Motor neuron (in vitro differentiated cells): Measurements from ENCODE around the gene LRP5. TPM values are rescaled to one million over a fixed set of nuclear protein-coding genes. Genes with fewer than 3 reads are reported as not detected.

Source experiments
- ATAC-seq, 8 experiments: fragments of 200-7000 bp; cut with Tn5 transposase; replicated peaks in 6 of 8; 2 replicates each; pipeline ENCODE4 v1.8.0; 2021; ENCODE audit warnings: mild to moderate bottlenecking in 8 of 8, moderate library complexity in 8 of 8
- H3K27ac ChIP-seq, 2 donors: fragments of 250-450 bp; sonication (Bioruptor Pico); 2 replicates each; pipeline ENCODE4 v1.9.0; 2021; ENCODE audit warnings: antibody characterized with exemption in 2 of 2, mild to moderate bottlenecking in 2 of 2, moderate library complexity in 1 of 2
- H3K4me1 ChIP-seq, 2 donors: fragments of 250-450 bp; sonication (Bioruptor Pico); replicated peaks in 1 of 2; 2 replicates each; pipeline ENCODE4 v1.6.1; 2021; ENCODE audit warnings: antibody characterized with exemption in 2 of 2, mild to moderate bottlenecking in 2 of 2, moderate library complexity in 1 of 2
- H3K4me3 ChIP-seq, 5 donors: fragments of 250-450 bp; sonication (Bioruptor Pico); 2 replicates each; pipeline ENCODE4 v1.9.0; 2021; ENCODE audit warnings: antibody characterized with exemption in 5 of 5, mild to moderate bottlenecking in 5 of 5, moderate library complexity in 4 of 5
- WGBS, 10 experiments: fragments of 450-650 bp; shearing (Covaris generic); methylation state at CpG; one replicate each; pipeline ENCODE4 v1.0.0; 2022; 5-methylcytosine and 5-hydroxymethylcytosine counted together
- in situ Hi-C, 9 experiments: fragments of 400-800 bp; cut with MboI; loops; one replicate each; pipeline ENCODE4 v1.15.0; 2021; ENCODE audit warnings: low sequenced_read_pairs in 9 of 9, low pct_unique_long_range_greater_than_20kb in 2 of 9; ENCODE audit not compliant: unreplicated experiment in 9 of 9
- total RNA-seq, 8 experiments: library from RNA; unstranded; fragments of 300-600 nt; gene quantifications; 2 replicates each; pipeline versions ENCODE4 v1.2.3 to v1.2.4, GENCODE V29; 2022

Gene LRP5
- total RNA-seq, 8 experiments from 2014 or later, result 4.8 to 49.4 (median 14.0) TPM

- H3K4me1 ChIP-seq, result peaks cover 57 to 64% of the 10 kb centered on the region in 2 donors
- 85 to 100% (median 90%) methylated on average over 1 to 5 of the region's 7 CpGs; no CpG with 5 or more reads in 3 of the 10 experiments for WGBS, 10 experiments
- H3K4me3 ChIP-seq, result no peak overlapping the region
- in situ Hi-C loops, result no loop called here
- H3K27ac ChIP-seq, result no peak overlapping the region
- ATAC-seq, result peak in 3 of 8 experiments; percentile 3 to 11 (median 4)
Observed at GRCh38 chr11:68329536-68329935, 17.1 kb downstream of the LRP5 start.

GRCh38 chr11:68329978-68330699, 17.7 kb downstream of the LRP5 start:
- in situ Hi-C loops, result no loop called here
- Histone ChIP-seq H3K4me1 (peaks cover 53 to 58% of the 10 kb centered on the region in 2 donors), H3K27ac (no peak overlapping the region), H3K4me3 (no peak overlapping the region)
- WGBS, 10 experiments, result 47 to 83% (median 73%) methylated on average over 1 to 7 of the region's 13 CpGs; no CpG with 5 or more reads in 3 of the 10 experiments
- peak; percentile 34 to 75 (median 61) for ATAC-seq

GRCh38 chr11:68330700-68331337, 18.4 kb downstream of the LRP5 start:
- peaks cover 46 to 52% of the 10 kb centered on the region in 2 donors for H3K4me1 ChIP-seq
- ATAC-seq, result peak in 3 of 8 experiments; percentile 69 to 83 (median 78)
- WGBS, 10 experiments, result 40 to 100% (median 80%) methylated on average over 1 to 8 of the region's 16 CpGs; no CpG with 5 or more reads in 2 of the 10 experiments
- in situ Hi-C loops, result no loop called here
- no peak overlapping the region for H3K4me3 ChIP-seq
- no peak overlapping the region for H3K27ac ChIP-seq

GRCh38 chr11:68331338-68331947, 19.1 kb downstream of the LRP5 start:
- no peak overlapping the region for H3K4me3 ChIP-seq
- in situ Hi-C loops, result no loop called here
- WGBS, 10 experiments, result 48 to 95% (median 80%) methylated on average over 1 to 4 of the region's 14 CpGs; no CpG with 5 or more reads in 6 of the 10 experiments
- H3K27ac ChIP-seq, result no peak overlapping the region
- H3K4me1 ChIP-seq, result peaks cover 40 to 45% of the 10 kb centered on the region in 2 donors
- peak in 2 of 8 experiments; percentile 9 to 43 for ATAC-seq

- no peak for ATAC-seq
- peaks cover 40 to 45% of the 10 kb centered on the region in 2 donors for H3K4me1 ChIP-seq
- no peak overlapping the region for H3K27ac ChIP-seq
- H3K4me3 ChIP-seq, result no peak overlapping the region
- 60 to 100% (median 85%) methylated on average over 1 to 3 of the region's 9 CpGs; no CpG with 5 or more reads in 6 of the 10 experiments for WGBS, 10 experiments
- in situ Hi-C loops, result no loop called here
Observed at GRCh38 chr11:68332186-68332585, 19.8 kb downstream of the LRP5 start.

- H3K4me3 ChIP-seq, result no peak overlapping the region
- in situ Hi-C loops, result no loop called here
- 25 to 100% (median 88%) methylated on average over 1 to 2 of the region's 4 CpGs; no CpG with 5 or more reads in 4 of the 10 experiments for WGBS, 10 experiments
- H3K4me1 ChIP-seq, result peaks cover 32 to 37% of the 10 kb centered on the region in 2 donors
- no peak for ATAC-seq
- H3K27ac ChIP-seq, result no peak overlapping the region
Observed at GRCh38 chr11:68333173-68333572, 20.8 kb downstream of the LRP5 start.

- no peak overlapping the region for H3K4me3 ChIP-seq
- ATAC-seq, result no peak
- 47 to 100% (median 90%) methylated on average over 2 to 4 of the region's 4 CpGs; no CpG with 5 or more reads in 1 of the 10 experiments for WGBS, 10 experiments
- in situ Hi-C loops, result no loop called here
- H3K4me1 ChIP-seq, result peaks cover 21 to 25% of the 10 kb centered on the region in 2 donors
- no peak overlapping the region for H3K27ac ChIP-seq
Observed at GRCh38 chr11:68334923-68335322, 22.5 kb downstream of the LRP5 start.

- in situ Hi-C loops, result no loop called here
- 20 to 100% (median 91%) methylated on average over 1 to 8 of the region's 8 CpGs; no CpG with 5 or more reads in 1 of the 10 experiments for WGBS, 10 experiments
- peaks cover 15 to 17% of the 10 kb centered on the region in 2 donors for H3K4me1 ChIP-seq
- ATAC-seq, result no peak
- no peak overlapping the region for H3K4me3 ChIP-seq
- H3K27ac ChIP-seq, result no peak overlapping the region
Observed at GRCh38 chr11:68335683-68336082, 23.3 kb downstream of the LRP5 start.

- in situ Hi-C loops, result no loop called here
- peaks cover 8 to 16% of the 10 kb centered on the region in 2 donors for H3K4me1 ChIP-seq
- H3K4me3 ChIP-seq, result no peak overlapping the region
- no peak for ATAC-seq
- no peak overlapping the region for H3K27ac ChIP-seq
- 60 to 90% (median 79%) methylated on average over 3 to 8 of the region's 9 CpGs; no CpG with 5 or more reads in 3 of the 10 experiments for WGBS, 10 experiments
Observed at GRCh38 chr11:68336716-68337115, 24.3 kb downstream of the LRP5 start.

- Histone ChIP-seq H3K4me1 (peaks cover 1 to 11% of the 10 kb centered on the region in 2 donors), H3K4me3 (no peak overlapping the region), H3K27ac (no peak overlapping the region)
- ATAC-seq, result no peak
- in situ Hi-C loops, result no loop called here
- 80 to 100% (median 94%) methylated on average over 1 to 3 of the region's 4 CpGs; no CpG with 5 or more reads in 4 of the 10 experiments for WGBS, 10 experiments
Observed at GRCh38 chr11:68337399-68337835, 25.0 kb downstream of the LRP5 start.

- H3K4me1 ChIP-seq, result peaks cover 0 to 11% of the 10 kb centered on the region in 2 donors
- 8 to 100% (median 71%) methylated on average over 1 to 7 of the region's 11 CpGs for WGBS, 10 experiments
- ATAC-seq, result peak in 7 of 8 experiments; percentile 30 to 93 (median 53)
Observed at GRCh38 chr11:68338051-68338780, 25.8 kb downstream of the LRP5 start.

GRCh38 chr11:68340003-68340767, 27.8 kb downstream of the LRP5 start:
- no peak overlapping the region for H3K4me3 ChIP-seq
- 82 to 96% (median 92%) methylated on average over 2 to 9 of the region's 16 CpGs; no CpG with 5 or more reads in 1 of the 10 experiments for WGBS, 10 experiments
- no peak for ATAC-seq
- in situ Hi-C loops, result no loop called here
- H3K4me1 ChIP-seq, result peaks cover 0 to 11% of the 10 kb centered on the region in 2 donors
- no peak overlapping the region for H3K27ac ChIP-seq

More at GRCh38 chr11:68338051-68338780, 25.8 kb downstream of the LRP5 start:
- Histone ChIP-seq H3K27ac (no peak overlapping the region), H3K4me3 (no peak overlapping the region)
- in situ Hi-C loops, result no loop called here
